Fibroblast of villous mesenchyme (primary cell): ENCODE results near the gene CLEC16A. TPM values are rescaled to one million over a fixed set of nuclear protein-coding genes. Genes with fewer than 3 reads are reported as not detected.

ENCODE experiments used
- DNase-seq: peaks from one replicate; pipeline ENCODE4 v3.0.0-alpha.2; 2010; ENCODE audit warnings: low read depth
- H3K4me3 ChIP-seq: 2 replicates; pipeline ENCODE4 v1.5.1; 2011; ENCODE audit warnings: low read depth, mild to moderate bottlenecking, low read length
- CTCF ChIP-seq: IDR thresholded peaks from 2 replicates; pipeline ENCODE4 v1.5.1; 2012; ENCODE audit warnings: low read depth, mild to moderate bottlenecking, low read length; ENCODE audit not compliant: insufficient read depth
- total RNA-seq: library from RNA; depleted of rRNA; stranded (reverse); fragments of >200 nt; gene quantifications from 2 replicates; pipeline ENCODE4 v1.2.3, GENCODE V29; 2012

CLEC16A gene
- total RNA-seq, 1 donor = 32.4 TPM

- no peak for DNase-seq
- no peak overlapping the region for H3K4me3 ChIP-seq
- no peak for TF ChIP-seq CTCF
Observed at GRCh38 chr16:11171448-11171709, 227.0 kb downstream of the CLEC16A start.

GRCh38 chr16:11171757-11172299 is 227.5 kb downstream of the CLEC16A start:
- TF ChIP-seq CTCF = no peak
- no peak for DNase-seq
- H3K4me3 ChIP-seq = no peak overlapping the region

GRCh38 chr16:11173426-11173825 is 229.1 kb downstream of the CLEC16A start:
- no peak overlapping the region for H3K4me3 ChIP-seq
- TF ChIP-seq CTCF = no peak
- no peak for DNase-seq

- no peak overlapping the region for H3K4me3 ChIP-seq
- no peak for TF ChIP-seq CTCF
- DNase-seq = no peak
Observed at GRCh38 chr16:11174141-11174540, 229.8 kb downstream of the CLEC16A start.

GRCh38 chr16:11175106-11175786 is 230.9 kb downstream of the CLEC16A start:
- TF ChIP-seq CTCF = no peak
- DNase-seq = no peak
- no peak overlapping the region for H3K4me3 ChIP-seq

GRCh38 chr16:11175787-11176341 is 231.5 kb downstream of the CLEC16A start:
- no peak overlapping the region for H3K4me3 ChIP-seq
- DNase-seq = no peak
- no peak for TF ChIP-seq CTCF
